ENCODE results near the gene TP53.

DNA sequence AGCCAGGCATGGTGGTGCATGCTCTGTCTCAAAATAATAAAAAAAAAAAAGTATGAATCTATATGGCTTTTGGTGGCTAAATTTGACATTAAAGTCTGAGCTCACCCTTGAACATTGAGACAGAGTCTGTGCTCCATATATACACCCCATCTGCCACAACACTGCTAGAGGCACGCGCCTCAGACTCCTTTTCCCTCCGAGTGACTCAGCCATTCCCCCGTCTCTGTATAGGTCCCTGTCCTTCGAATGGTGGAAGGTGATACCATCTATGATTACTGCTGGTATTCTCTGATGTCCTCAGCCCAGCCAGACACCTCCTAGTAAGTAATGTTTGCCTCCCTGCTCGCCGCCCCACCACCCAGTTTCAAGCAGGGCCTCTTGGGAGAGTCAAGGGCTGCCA, 13.2 kb upstream of the TP53 start:
- TF ChIP-seq, protein P1, sequence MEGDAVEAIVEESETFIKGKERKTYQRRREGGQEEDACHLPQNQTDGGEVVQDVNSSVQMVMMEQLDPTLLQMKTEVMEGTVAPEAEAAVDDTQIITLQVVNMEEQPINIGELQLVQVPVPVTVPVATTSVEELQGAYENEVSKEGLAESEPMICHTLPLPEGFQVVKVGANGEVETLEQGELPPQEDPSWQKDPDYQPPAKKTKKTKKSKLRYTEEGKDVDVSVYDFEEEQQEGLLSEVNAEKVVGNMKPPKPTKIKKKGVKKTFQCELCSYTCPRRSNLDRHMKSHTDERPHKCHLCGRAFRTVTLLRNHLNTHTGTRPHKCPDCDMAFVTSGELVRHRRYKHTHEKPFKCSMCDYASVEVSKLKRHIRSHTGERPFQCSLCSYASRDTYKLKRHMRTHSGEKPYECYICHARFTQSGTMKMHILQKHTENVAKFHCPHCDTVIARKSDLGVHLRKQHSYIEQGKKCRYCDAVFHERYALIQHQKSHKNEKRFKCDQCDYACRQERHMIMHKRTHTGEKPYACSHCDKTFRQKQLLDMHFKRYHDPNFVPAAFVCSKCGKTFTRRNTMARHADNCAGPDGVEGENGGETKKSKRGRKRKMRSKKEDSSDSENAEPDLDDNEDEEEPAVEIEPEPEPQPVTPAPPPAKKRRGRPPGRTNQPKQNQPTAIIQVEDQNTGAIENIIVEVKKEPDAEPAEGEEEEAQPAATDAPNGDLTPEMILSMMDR (conservative IDR thresholded peaks at IDR 0.05; ENCODE audit: low read depth, low read length), result no peak
- no peak for TF ChIP-seq NFE2L2 (IDR thresholded peaks at IDR 0.05; ENCODE audit: low read depth, low read length)
- no peak for TF ChIP-seq FOS (IDR thresholded peaks at IDR 0.05; ENCODE audit: low read depth, low read length)
- TF ChIP-seq POLR2A (IDR thresholded peaks at IDR 0.05; ENCODE audit: low read depth, low read length), result no peak
- TF ChIP-seq MAFK (IDR thresholded peaks at IDR 0.05; ENCODE audit: low read depth, low read length), result no peak
- TF ChIP-seq CEBPB (IDR thresholded peaks at IDR 0.05; ENCODE audit: low read depth, low read length), result no peak
- TF ChIP-seq CHD1 (IDR thresholded peaks at IDR 0.05; ENCODE audit: low read depth, low read length), result no peak
- no peak for TF ChIP-seq RFX5 (IDR thresholded peaks at IDR 0.05; ENCODE audit: low read depth, low read length)
